Cardiac fibroblast (primary cell): ENCODE data around the gene SCAI.

Experiments used
- DNase-seq, 2 donors: peaks; one replicate each; pipeline versions ENCODE4 v3.0.0 to v3.0.0-alpha.2; 2010; ENCODE audit warnings: low read depth in 2 of 2
- H3K4me3 ChIP-seq, 2 donors: replicated peaks in 1 of 2; 1 replicate in 1 of 2; 2 replicates in 1 of 2; pipeline ENCODE4 v1.5.1; 2011; ENCODE audit warnings: low read depth in 2 of 2, low read length in 2 of 2, mild to moderate bottlenecking in 2 of 2, moderate library complexity in 1 of 2
- TF ChIP-seq, protein P1 (sequence below): IDR thresholded peaks from one replicate; pipeline ENCODE4 v1.5.1; 2011; ENCODE audit warnings: low read depth, mild to moderate bottlenecking, low read length, inconsistent platforms

Gene SCAI

GRCh38 chr9:125140576-125140975 lies 2.8 kb downstream of the SCAI start:
- no peak overlapping the region for H3K4me3 ChIP-seq
- TF ChIP-seq, protein P1, sequence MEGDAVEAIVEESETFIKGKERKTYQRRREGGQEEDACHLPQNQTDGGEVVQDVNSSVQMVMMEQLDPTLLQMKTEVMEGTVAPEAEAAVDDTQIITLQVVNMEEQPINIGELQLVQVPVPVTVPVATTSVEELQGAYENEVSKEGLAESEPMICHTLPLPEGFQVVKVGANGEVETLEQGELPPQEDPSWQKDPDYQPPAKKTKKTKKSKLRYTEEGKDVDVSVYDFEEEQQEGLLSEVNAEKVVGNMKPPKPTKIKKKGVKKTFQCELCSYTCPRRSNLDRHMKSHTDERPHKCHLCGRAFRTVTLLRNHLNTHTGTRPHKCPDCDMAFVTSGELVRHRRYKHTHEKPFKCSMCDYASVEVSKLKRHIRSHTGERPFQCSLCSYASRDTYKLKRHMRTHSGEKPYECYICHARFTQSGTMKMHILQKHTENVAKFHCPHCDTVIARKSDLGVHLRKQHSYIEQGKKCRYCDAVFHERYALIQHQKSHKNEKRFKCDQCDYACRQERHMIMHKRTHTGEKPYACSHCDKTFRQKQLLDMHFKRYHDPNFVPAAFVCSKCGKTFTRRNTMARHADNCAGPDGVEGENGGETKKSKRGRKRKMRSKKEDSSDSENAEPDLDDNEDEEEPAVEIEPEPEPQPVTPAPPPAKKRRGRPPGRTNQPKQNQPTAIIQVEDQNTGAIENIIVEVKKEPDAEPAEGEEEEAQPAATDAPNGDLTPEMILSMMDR = no peak
- DNase-seq = no peak

DNA sequence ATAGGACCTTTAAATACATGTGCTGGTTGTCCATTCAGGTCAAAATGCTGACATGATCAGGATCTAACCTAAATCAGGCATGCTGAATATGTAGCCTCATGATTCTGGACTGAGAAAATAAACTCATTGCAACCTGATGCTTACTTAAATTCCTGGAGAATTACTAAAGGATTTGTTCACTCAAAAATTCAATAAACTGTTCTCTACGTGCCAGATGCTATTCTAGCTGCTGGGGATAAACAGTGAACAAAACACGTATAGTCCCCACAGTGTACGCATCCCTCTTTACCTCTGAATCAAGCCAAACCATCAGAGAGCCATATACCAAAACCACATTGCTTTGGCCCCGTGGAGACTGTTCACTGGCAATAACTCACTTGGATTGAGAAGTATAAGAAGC lies 6.1 kb downstream of the SCAI start:
- DNase-seq = peak in 1 of 2 donors; percentile 59

GRCh38 chr9:125134976-125135375 lies 8.4 kb downstream of the SCAI start:
- no peak for DNase-seq
- TF ChIP-seq, protein P1 = no peak
- no peak overlapping the region for H3K4me3 ChIP-seq

More for the DNA sequence above, 6.1 kb downstream of the SCAI start:
- TF ChIP-seq, protein P1 = no peak
- no peak overlapping the region for H3K4me3 ChIP-seq

GRCh38 chr9:125133403-125134329 lies 9.7 kb downstream of the SCAI start:
- no peak overlapping the region for H3K4me3 ChIP-seq
- TF ChIP-seq, protein P1 = no peak
- DNase-seq = no peak

- DNase-seq = no peak
- H3K4me3 ChIP-seq = no peak overlapping the region
- TF ChIP-seq, protein P1 = no peak
Measured at GRCh38 chr9:125131778-125132177, 11.6 kb downstream of the SCAI start.

DNA sequence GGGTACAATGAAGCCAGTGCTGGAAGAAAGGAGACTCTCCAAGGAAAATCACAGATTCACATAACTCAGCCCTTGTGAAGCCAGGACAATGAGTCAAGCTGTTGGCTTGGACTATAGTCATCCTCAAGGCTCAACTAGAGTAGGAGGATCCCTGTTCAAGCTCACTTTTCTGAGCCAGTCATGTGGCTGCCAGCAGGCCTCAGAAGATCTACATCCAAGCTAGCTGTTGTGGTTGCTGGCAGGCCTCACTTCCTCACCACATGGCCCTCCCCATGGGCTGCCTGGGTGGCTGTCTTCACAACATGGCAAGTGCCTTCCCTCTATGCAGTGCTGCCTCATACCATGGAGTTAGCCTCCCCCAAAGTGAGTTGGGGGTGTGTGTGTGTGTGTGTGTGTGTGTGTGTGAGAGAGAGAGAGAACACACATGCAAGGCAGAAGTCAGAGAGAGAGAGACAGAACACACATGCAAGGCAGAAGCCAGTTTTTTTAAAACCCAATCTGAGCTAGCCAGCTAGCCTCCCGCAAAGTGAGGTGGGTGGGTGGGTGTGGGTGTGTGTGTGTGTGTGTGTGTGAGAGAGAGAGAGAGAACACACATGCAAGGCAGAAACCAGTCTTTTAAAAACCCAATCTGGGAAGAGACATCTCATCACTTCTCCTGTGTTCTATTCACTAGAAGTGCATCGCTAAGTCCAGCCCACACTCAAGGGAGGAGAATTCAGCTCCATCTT lies 17.1 kb downstream of the SCAI start:
- no peak overlapping the region for H3K4me3 ChIP-seq
- TF ChIP-seq, protein P1 = no peak
- peak; percentile 98 to 99 for DNase-seq
